GM19023 (cell line): ENCODE results near the gene IFI30.

Experiments
- ATAC-seq: cut with Tn5 transposase; IDR thresholded peaks from one replicate; pipeline ENCODE4 v1.9.1; 2021; ENCODE audit warnings: mild to moderate bottlenecking, moderate library complexity; ENCODE audit not compliant: unreplicated experiment

IFI30 gene

GRCh38 chr19:18173572-18174288 is at the start of gene IFI30:
IFI30 (plus strand) TSS chr19:18173813; CDS start chr19:18173842, 29 bp downstream.
- peak; percentile 54 for ATAC-seq

GRCh38 chr19:18123819-18124218 is 49.8 kb upstream of the IFI30 start:
- no peak for ATAC-seq

GRCh38 chr19:18126097-18126496 is 47.5 kb upstream of the IFI30 start:
- ATAC-seq: no peak

- no peak for ATAC-seq
Measured at GRCh38 chr19:18128044-18128443, 45.6 kb upstream of the IFI30 start.

- no peak for ATAC-seq
Measured at GRCh38 chr19:18128805-18129204, 44.8 kb upstream of the IFI30 start.

GRCh38 chr19:18130523-18131242 is 42.9 kb upstream of the IFI30 start:
- no peak for ATAC-seq

- no peak for ATAC-seq
Measured at GRCh38 chr19:18131841-18132596, 41.6 kb upstream of the IFI30 start.

- ATAC-seq: no peak
Measured at GRCh38 chr19:18135712-18136584, 37.7 kb upstream of the IFI30 start.

GRCh38 chr19:18137242-18137641 is 36.4 kb upstream of the IFI30 start:
- no peak for ATAC-seq

GRCh38 chr19:18137657-18138339 is 35.8 kb upstream of the IFI30 start:
- ATAC-seq: no peak

- ATAC-seq: no peak
Measured at GRCh38 chr19:18140473-18140872, 33.1 kb upstream of the IFI30 start.

GRCh38 chr19:18141031-18141430 is 32.6 kb upstream of the IFI30 start:
- no peak for ATAC-seq

- ATAC-seq: no peak
Measured at GRCh38 chr19:18143902-18144301, 29.7 kb upstream of the IFI30 start.

- ATAC-seq: no peak
Measured at GRCh38 chr19:18144361-18144760, 29.3 kb upstream of the IFI30 start.

GRCh38 chr19:18144906-18145305 is 28.7 kb upstream of the IFI30 start:
- ATAC-seq: no peak

- ATAC-seq: no peak
Measured at GRCh38 chr19:18145391-18145999, 28.1 kb upstream of the IFI30 start.

- no peak for ATAC-seq
Measured at GRCh38 chr19:18147396-18147795, 26.2 kb upstream of the IFI30 start.

GRCh38 chr19:18149596-18149975 is 24.0 kb upstream of the IFI30 start:
- no peak for ATAC-seq

- ATAC-seq: no peak
Measured at GRCh38 chr19:18150776-18151624, 22.6 kb upstream of the IFI30 start.
